ENCODE measurements around the gene MYO1B. TPM values are rescaled to one million over a fixed set of nuclear protein-coding genes. Genes with fewer than 3 reads are reported as not detected.

MYO1B gene
- total and polyA plus RNA-seq, 2 of the 8 experiments (the other 6 are each of a cell fraction or from before 2014, with no cell fraction given), result 15.5 to 61.2 TPM

DNA sequence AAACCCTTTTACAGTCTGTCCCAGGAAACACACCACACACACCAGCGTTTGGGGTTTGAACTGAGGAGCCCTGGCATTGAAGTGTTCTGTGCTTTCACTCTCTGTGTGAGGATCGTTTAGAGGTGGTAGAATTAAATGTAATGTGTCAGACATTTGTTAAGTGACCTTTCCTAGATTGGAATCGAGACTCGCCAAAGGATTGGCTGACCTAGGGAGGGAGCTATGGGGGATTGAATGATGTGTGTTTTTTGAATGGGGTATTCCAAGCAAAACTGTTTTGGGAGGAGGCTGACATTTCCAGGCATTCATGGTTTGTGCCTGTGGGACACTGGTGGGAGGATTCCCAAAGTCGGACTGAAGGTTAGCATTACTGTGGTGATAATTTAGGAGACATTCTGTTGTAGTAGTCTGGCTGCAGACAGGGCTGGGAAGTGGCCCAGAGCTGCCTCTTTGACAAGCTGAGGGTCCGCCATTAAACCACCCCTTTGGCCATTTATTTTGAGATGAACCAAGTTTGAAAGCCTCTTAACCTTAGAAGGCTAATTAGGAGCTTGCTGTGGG is 1.7 kb downstream of the MYO1B start:
- no peak for TF ChIP-seq RNF2 (IDR thresholded peaks at IDR 0.05; ENCODE audit: borderline replicate concordance, low read depth, low read length, missing control alignments, poor library complexity, severe bottlenecking)
- TF ChIP-seq POLR2A (IDR thresholded peaks at IDR 0.05; ENCODE audit: control extremely low read depth in 1 of 2, low read depth in 2 of 2, low read length in 2 of 2), result no peak
- no peak for TF ChIP-seq SIRT6 (IDR thresholded peaks at IDR 0.05; ENCODE audit: low read length)
- TF ChIP-seq, protein P1, sequence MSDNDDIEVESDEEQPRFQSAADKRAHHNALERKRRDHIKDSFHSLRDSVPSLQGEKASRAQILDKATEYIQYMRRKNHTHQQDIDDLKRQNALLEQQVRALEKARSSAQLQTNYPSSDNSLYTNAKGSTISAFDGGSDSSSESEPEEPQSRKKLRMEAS (IDR thresholded peaks at IDR 0.05), result no peak
- TF ChIP-seq NRF1 (IDR thresholded peaks at IDR 0.05; ENCODE audit: low read depth, low read length), result no peak
- no peak for TF ChIP-seq CTBP2 (IDR thresholded peaks at IDR 0.05; ENCODE audit: borderline replicate concordance, insufficient read depth, insufficient read length, low read length)
- FAIRE-seq (no peak), DNase-seq (ENCODE audit: low read depth in 1 of 2, low spot score in 2 of 2) (no peak)
- Histone ChIP-seq H3K4ac (replicated peaks; ENCODE audit: insufficient read length, low read depth, low read length) (no peak overlapping the region), H3K18ac (ENCODE audit: extremely low read depth, low read length) (peak overlapping the region; percentile 25; the same call in 1 of the 2 replicates), H3K9me3 (ENCODE audit: insufficient read depth in 2 of 2, low read depth in 1 of 2, low read length in 1 of 2) (no peaks in the 10 kb centered on the region), H3K14ac (ENCODE audit: insufficient read length) (no peak overlapping the region), H2BK15ac (ENCODE audit: low read length) (peak overlapping the region; percentile 31; the same call in 1 of the 2 replicates), H3K23ac (ENCODE audit: insufficient read length) (no peak overlapping the region), H3K27ac (ENCODE audit: low read depth, low read length) (no peak overlapping the region), H3K79me2 (ENCODE audit: control insufficient read depth in 1 of 2, insufficient read depth in 2 of 2, low read length in 2 of 2) (peaks cover 18 to 58% of the 10 kb centered on the region in 2 experiments), H4K5ac (ENCODE audit: insufficient read length, low read depth, low read length) (no peak overlapping the region), H4K91ac (replicated peaks; ENCODE audit: insufficient read length, low read length) (peak overlapping the region; percentile 12), H4K20me1 (replicated peaks in 1 of 2; ENCODE audit: control insufficient read depth in 1 of 2, insufficient read depth in 2 of 2, low read length in 2 of 2) (peaks cover 15 to 22% of the 10 kb centered on the region in 2 experiments), H3K56ac (replicated peaks; ENCODE audit: insufficient read length, low read depth, low read length) (no peak overlapping the region), H2AK5ac (ENCODE audit: low read depth, low read length) (no peak overlapping the region), H3K4me1 (replicated peaks in 1 of 4; ENCODE audit: control insufficient read depth in 3 of 4, insufficient read depth in 4 of 4, low read length in 3 of 4) (peaks cover 0 to 23% (median 12%) of the 10 kb centered on the region in 4 experiments; a peak in 6 of 7 replicates), H4K8ac (ENCODE audit: extremely low read depth, insufficient read depth, low read length) (no peak overlapping the region), H2BK5ac (ENCODE audit: low read depth, low read length) (no peak overlapping the region), H2AFZ (ENCODE audit: low read length) (no peak overlapping the region), H3K79me1 (ENCODE audit: low read depth, low read length) (peaks cover 3% of the 10 kb centered on the region; the same call in 1 of the 2 replicates), H3K9ac (replicated peaks in 1 of 4; ENCODE audit: extremely low read depth in 1 of 4, low read depth in 3 of 4, low read length in 3 of 4) (peak overlapping the region in 2 of 4 experiments; percentile 19 to 88; a peak in 1 of 7 replicates), H2BK20ac (ENCODE audit: low read length) (no peak overlapping the region), H3K23me2 (ENCODE audit: low read depth, low read length) (peaks cover 3% of the 10 kb centered on the region; the same call in 1 of the 2 replicates), H2BK12ac (ENCODE audit: low read depth, low read length) (no peak overlapping the region; the same call in 1 of the 2 replicates), H3K4me2 (ENCODE audit: insufficient read depth in 1 of 2, low read depth in 2 of 2, low read length in 2 of 2) (peak overlapping the region; percentile 80 to 88), H3K36me3 (ENCODE audit: control insufficient read depth in 2 of 4, insufficient read depth in 4 of 4, low read length in 3 of 4) (no peaks in the 10 kb centered on the region), H2BK120ac (replicated peaks; ENCODE audit: low read depth, low read length) (no peak overlapping the region), H3K27me3 (replicated peaks in 1 of 4; ENCODE audit: control insufficient read depth in 3 of 4, extremely low read depth in 1 of 4, insufficient read depth in 3 of 4, low read length in 3 of 4) (peaks cover 0 to 3% (median 1%) of the 10 kb centered on the region in 4 experiments; a peak in 2 of 7 replicates), H3K4me3 (ENCODE audit: extremely low read depth in 1 of 4, insufficient read depth in 2 of 4, low read depth in 3 of 4, low read length in 4 of 4) (peak overlapping the region; percentile 71 to 80 (median 72); a peak in 7 of 8 replicates)
- ChIA-PET POLR2A (ENCODE audit: partially characterized antibody) (interaction anchor here (1.0 to 2.3 kb wide), 6 partner anchors 13 to 195 kb away, joined by 3 to 8 read pairs (median 6); no protein-coding TSS in a partner anchor), CTCF (ENCODE audit: partially characterized antibody) (interaction anchor here (0.7 to 1.8 kb wide), 8 partner anchors 10 to 336 kb away, joined by 3 to 6 read pairs (median 3); no protein-coding TSS in a partner anchor)
- 55% methylated on average over 6 of the region's 6 CpGs; no CpG with 5 or more reads in 1 of the 2 experiments for WGBS, 2 experiments (ENCODE audit: extremely low coverage in 1 of 2, insufficient coverage in 1 of 2, insufficient read length in 1 of 2, insufficient replicate concordance in 2 of 2, low coverage in 1 of 2, low lambda C conversion rate in 2 of 2, missing lambda C conversion rate in 1 of 2)

Data from H1 (cell line).